ENCODE measurements around the gene TTLL3.

The TTLL3 gene

GRCh38 chr3:9780910-9781309, 29.2 kb upstream of the TTLL3 start:
- no peak for DNase-seq (ENCODE audit: low spot score)

- no peak for DNase-seq (ENCODE audit: low spot score)
Observed at GRCh38 chr3:9781551-9781950, 28.5 kb upstream of the TTLL3 start.

- DNase-seq (ENCODE audit: low spot score) = no peak
Observed at GRCh38 chr3:9781978-9782603, 28.0 kb upstream of the TTLL3 start.

GRCh38 chr3:9782770-9783169, 27.3 kb upstream of the TTLL3 start:
- peak; percentile 44 for DNase-seq (ENCODE audit: low spot score)

- no peak for DNase-seq (ENCODE audit: low spot score)
Observed at GRCh38 chr3:9783954-9784353, 26.1 kb upstream of the TTLL3 start.

- DNase-seq (ENCODE audit: low spot score) = no peak
Observed at GRCh38 chr3:9784965-9785364, 25.1 kb upstream of the TTLL3 start.

- no peak for DNase-seq (ENCODE audit: low spot score)
Observed at GRCh38 chr3:9785602-9786001, 24.5 kb upstream of the TTLL3 start.

- DNase-seq (ENCODE audit: low spot score) = no peak
Observed at GRCh38 chr3:9786209-9786739, 23.8 kb upstream of the TTLL3 start.

GRCh38 chr3:9786825-9787669, 23.0 kb upstream of the TTLL3 start:
- no peak for DNase-seq (ENCODE audit: low spot score)

- DNase-seq (ENCODE audit: low spot score) = no peak
Observed at GRCh38 chr3:9787714-9788113, 22.3 kb upstream of the TTLL3 start.

- DNase-seq (ENCODE audit: low spot score) = no peak
Observed at GRCh38 chr3:9791127-9791526, 18.9 kb upstream of the TTLL3 start.

- DNase-seq (ENCODE audit: low spot score) = no peak
Observed at GRCh38 chr3:9791790-9792404, 18.2 kb upstream of the TTLL3 start.

- DNase-seq (ENCODE audit: low spot score) = peak; percentile 97
Observed at GRCh38 chr3:9792405-9793160, 17.5 kb upstream of the TTLL3 start, which contains the start of the genes ARPC4 and TADA3. Gene ARPC4, plus strand, starts transcription at chr3:9793082. Its CDS starts 40 bp downstream, at chr3:9793122. Gene TADA3, minus strand, starts transcription at chr3:9792473. Its CDS starts 1,007 bp downstream, at chr3:9791466.

GRCh38 chr3:9793161-9793781, 16.8 kb upstream of the TTLL3 start:
- peak; percentile 52 for DNase-seq (ENCODE audit: low spot score)

- no peak for DNase-seq (ENCODE audit: low spot score)
Observed at GRCh38 chr3:9794400-9794799, 15.7 kb upstream of the TTLL3 start.

GRCh38 chr3:9795207-9795606, 14.9 kb upstream of the TTLL3 start:
- DNase-seq (ENCODE audit: low spot score) = no peak

GRCh38 chr3:9797196-9797945, 12.7 kb upstream of the TTLL3 start:
- DNase-seq (ENCODE audit: low spot score) = no peak

GRCh38 chr3:9800529-9800928, 9.5 kb upstream of the TTLL3 start:
- DNase-seq (ENCODE audit: low spot score) = no peak

GRCh38 chr3:9803494-9803893, 6.6 kb upstream of the TTLL3 start:
- DNase-seq (ENCODE audit: low spot score) = no peak

GRCh38 chr3:9804996-9805395, 5.1 kb upstream of the TTLL3 start:
- no peak for DNase-seq (ENCODE audit: low spot score)

- no peak for DNase-seq (ENCODE audit: low spot score)
Observed at GRCh38 chr3:9806137-9806536, 3.9 kb upstream of the TTLL3 start.
